Left ventricle myocardium inferior (tissue), 1 donor: ENCODE measurements around the gene ASPN. TPM values are rescaled to one million over a fixed set of nuclear protein-coding genes. Genes with fewer than 3 reads are reported as not detected.
A peak's percentile ranks its signal among the peaks of the same experiment; 100 is the strongest.

Source experiments
- DNase-seq: peaks from one replicate; pipeline ENCODE4 v3.0.0-alpha.2; 2020
- H3K27ac ChIP-seq: fragments of 200-600 bp; replicated peaks from 2 replicates; pipeline ENCODE4 v1.8.0; 2021
- H3K27me3 ChIP-seq: fragments of 200-600 bp; 2 replicates; pipeline ENCODE4 v1.8.0; 2021; ENCODE audit warnings: low read depth
- H3K36me3 ChIP-seq: fragments of 200-600 bp; 2 replicates; pipeline ENCODE4 v1.8.0; 2021
- H3K4me1 ChIP-seq: fragments of 200-600 bp; 2 replicates; pipeline ENCODE4 v1.8.0; 2021
- H3K4me3 ChIP-seq: fragments of 200-600 bp; 2 replicates; pipeline ENCODE4 v1.8.0; 2021; ENCODE audit warnings: mild to moderate bottlenecking, moderate library complexity
- H3K9me3 ChIP-seq: fragments of 200-600 bp; replicated peaks from 2 replicates; pipeline ENCODE4 v1.8.0; 2021
- intact Hi-C: fragments of 100-400 bp; cut with micrococcal nuclease; formaldehyde crosslinking; loops from one replicate; pipeline ENCODE4 v1.11.0; 2022
- total RNA-seq: library from RNA; stranded (reverse); fragmentation: NEBNext Ultra II Directional; extraction: Animal tissue kit (Norgen Biotek cat#: 25700); gene quantifications from one replicate; pipeline ENCODE4 v1.2.1, GENCODE V29; 2021
- TF ChIP-seq, protein P1 (sequence below): fragments of 200-600 bp; IDR thresholded peaks from 2 replicates; pipeline ENCODE4 v1.8.0; 2021; ENCODE audit warnings: antibody characterized with exemption, mild to moderate bottlenecking, borderline replicate concordance
- donor health status: DM: no; HTN: yes; CAD: no; lungs with severe emphysema.

Gene ASPN
- total RNA-seq, 1 donor from 2014 or later: 17.5 TPM

DNA sequence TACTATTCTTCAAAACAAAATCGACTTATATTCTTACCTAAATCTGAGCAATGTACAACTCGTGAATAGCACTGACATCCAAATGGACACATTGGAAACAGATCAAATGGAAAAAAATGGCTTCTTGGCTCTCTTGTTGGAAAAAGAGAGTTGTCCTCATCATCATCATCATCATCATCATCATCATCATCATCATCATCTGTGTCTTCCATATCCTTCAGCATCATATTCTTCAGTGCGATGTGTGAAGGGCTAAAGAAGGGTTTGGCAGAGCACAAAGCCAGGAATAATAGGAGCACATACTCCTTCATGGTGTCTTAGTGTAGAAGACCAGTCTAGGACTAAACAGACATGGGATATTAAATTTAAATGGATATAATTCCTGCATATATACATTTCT lies 7.7 kb downstream of the ASPN start:
- DNase-seq: no peak
- no peaks in the 10 kb centered on the region for H3K27me3 ChIP-seq
- no peak overlapping the region for H3K4me3 ChIP-seq
- TF ChIP-seq, protein P1, sequence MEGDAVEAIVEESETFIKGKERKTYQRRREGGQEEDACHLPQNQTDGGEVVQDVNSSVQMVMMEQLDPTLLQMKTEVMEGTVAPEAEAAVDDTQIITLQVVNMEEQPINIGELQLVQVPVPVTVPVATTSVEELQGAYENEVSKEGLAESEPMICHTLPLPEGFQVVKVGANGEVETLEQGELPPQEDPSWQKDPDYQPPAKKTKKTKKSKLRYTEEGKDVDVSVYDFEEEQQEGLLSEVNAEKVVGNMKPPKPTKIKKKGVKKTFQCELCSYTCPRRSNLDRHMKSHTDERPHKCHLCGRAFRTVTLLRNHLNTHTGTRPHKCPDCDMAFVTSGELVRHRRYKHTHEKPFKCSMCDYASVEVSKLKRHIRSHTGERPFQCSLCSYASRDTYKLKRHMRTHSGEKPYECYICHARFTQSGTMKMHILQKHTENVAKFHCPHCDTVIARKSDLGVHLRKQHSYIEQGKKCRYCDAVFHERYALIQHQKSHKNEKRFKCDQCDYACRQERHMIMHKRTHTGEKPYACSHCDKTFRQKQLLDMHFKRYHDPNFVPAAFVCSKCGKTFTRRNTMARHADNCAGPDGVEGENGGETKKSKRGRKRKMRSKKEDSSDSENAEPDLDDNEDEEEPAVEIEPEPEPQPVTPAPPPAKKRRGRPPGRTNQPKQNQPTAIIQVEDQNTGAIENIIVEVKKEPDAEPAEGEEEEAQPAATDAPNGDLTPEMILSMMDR: no peak
- intact Hi-C loops: no loop called here
- peaks cover 4% of the 10 kb centered on the region for H3K36me3 ChIP-seq
- peaks cover 9% of the 10 kb centered on the region for H3K4me1 ChIP-seq
- no peak overlapping the region for H3K27ac ChIP-seq
- no peaks in the 10 kb centered on the region for H3K9me3 ChIP-seq

DNA sequence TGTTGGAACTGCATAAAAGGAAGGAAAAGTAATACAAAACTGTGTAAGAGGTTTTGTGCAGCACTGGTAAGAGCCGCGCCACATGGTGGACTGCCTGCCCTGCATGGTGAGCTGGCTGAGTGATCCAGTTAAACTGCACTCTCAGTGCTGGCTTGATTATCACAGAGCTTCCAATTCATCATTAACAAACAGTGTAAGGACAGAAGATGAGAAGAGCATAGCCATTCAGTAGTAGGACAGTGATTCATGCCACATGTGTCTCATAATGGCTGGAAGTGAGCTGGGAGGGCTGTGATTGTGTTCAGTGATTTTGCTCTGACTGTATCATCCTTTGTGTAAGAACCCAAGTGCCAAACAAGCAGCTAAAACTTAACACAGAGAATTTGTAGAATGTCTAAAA lies 14.1 kb downstream of the ASPN start:
- TF ChIP-seq, protein P1: no peak
- intact Hi-C loops: no loop called here
- Histone ChIP-seq H3K9me3 (no peaks in the 10 kb centered on the region), H3K27me3 (no peaks in the 10 kb centered on the region), H3K36me3 (peaks cover 9% of the 10 kb centered on the region), H3K4me1 (peaks cover 20% of the 10 kb centered on the region), H3K4me3 (no peak overlapping the region), H3K27ac (no peak overlapping the region)
- DNase-seq: no peak

DNA sequence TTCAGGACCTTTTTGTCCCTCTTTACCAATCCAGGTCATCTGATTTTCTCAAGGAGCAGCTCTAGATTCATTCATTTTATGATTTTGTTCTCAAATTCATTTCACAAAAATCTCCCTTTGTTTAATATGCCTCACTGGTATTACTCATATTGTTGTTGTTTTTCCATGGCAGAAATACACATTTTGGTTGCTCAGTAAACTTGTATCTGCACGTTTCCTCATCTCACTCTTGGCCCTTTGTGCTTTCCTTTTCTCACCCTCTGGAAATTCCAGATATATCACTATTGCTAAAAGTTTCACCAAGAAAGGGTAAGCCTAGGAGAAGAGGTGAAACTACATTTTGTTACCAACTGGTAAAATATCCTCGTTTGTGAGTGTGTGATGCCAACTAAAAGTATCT lies 14.8 kb downstream of the ASPN start:
- intact Hi-C loops: no loop called here
- Histone ChIP-seq H3K4me3 (no peak overlapping the region), H3K27ac (no peak overlapping the region)

DNA sequence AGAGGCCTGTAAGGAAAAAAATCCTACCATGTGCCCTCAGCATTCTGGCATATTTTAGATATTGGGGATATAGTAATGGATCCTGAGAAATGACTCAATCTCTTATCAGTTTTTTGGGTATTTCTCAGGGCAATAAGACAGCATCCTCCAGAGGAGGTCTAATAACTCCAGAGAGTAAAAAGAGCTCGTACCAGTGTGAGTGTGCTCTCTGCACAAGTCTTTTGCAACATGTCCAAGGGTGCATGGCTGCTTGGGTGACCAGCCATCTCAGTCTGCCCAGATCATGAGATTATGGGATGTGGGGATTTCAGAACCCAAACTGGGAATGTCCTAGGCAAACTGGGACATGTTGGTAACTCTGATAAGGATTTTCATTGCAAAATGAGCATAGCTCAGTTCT lies 15.3 kb downstream of the ASPN start:
- Histone ChIP-seq H3K4me3 (no peak overlapping the region), H3K4me1 (peaks cover 22% of the 10 kb centered on the region), H3K27me3 (no peaks in the 10 kb centered on the region), H3K9me3 (no peaks in the 10 kb centered on the region), H3K36me3 (peaks cover 9% of the 10 kb centered on the region), H3K27ac (no peak overlapping the region)
- no peak for DNase-seq
- intact Hi-C loops: no loop called here
- TF ChIP-seq, protein P1: no peak

More for the DNA sequence above, 14.8 kb downstream of the ASPN start:
- H3K4me1 ChIP-seq: peaks cover 22% of the 10 kb centered on the region
- no peaks in the 10 kb centered on the region for H3K27me3 ChIP-seq
- no peak for DNase-seq
- peaks cover 9% of the 10 kb centered on the region for H3K36me3 ChIP-seq
- TF ChIP-seq, protein P1: no peak
- no peaks in the 10 kb centered on the region for H3K9me3 ChIP-seq

DNA sequence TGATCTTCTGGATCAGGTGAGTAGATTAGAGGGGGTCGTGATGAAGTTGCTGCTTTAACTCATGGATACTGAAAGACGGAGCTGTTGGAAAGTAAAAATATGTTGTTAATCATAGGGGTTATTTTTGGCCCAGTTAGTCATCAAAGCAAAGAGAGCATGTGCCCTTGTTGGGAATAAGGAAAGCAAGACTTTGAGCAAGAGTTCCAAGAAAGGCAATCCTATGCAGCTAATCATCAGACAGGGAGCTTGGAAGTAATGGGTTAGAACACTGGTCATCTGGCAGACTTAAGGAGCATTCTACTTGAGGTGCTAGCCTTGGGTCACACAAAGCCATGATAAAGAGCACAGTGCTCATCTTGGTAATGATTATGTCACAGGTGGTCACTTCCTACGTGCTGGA lies 18.3 kb downstream of the ASPN start:
- intact Hi-C loops: no loop called here
- TF ChIP-seq, protein P1: no peak
- Histone ChIP-seq H3K4me3 (no peak overlapping the region), H3K27ac (peak overlapping the region; percentile 45), H3K9me3 (no peaks in the 10 kb centered on the region), H3K36me3 (peaks cover 4% of the 10 kb centered on the region), H3K27me3 (no peaks in the 10 kb centered on the region), H3K4me1 (peaks cover 22% of the 10 kb centered on the region)
- DNase-seq: no peak

DNA sequence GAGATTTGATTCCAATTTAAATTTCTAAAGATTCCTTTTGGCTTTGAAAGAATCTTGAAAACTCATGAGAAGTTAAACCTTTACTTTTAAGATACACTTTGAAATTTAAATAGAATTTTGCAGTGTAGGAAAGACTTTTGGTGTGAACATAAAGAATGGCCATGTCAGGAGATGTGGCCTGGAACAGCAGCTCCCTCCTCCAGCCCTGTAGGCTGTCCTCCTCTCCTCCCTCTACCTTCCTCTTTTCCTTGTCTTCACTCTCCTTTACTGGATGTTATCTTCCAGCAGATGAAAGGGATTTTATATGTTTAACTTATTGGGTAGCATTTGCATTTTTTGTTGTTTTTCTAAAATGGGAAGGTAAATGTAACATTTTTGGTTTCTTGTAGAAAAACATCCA lies 18.9 kb downstream of the ASPN start:
- intact Hi-C loops: no loop called here
- peaks cover 22% of the 10 kb centered on the region for H3K4me1 ChIP-seq
- no peaks in the 10 kb centered on the region for H3K27me3 ChIP-seq
- H3K9me3 ChIP-seq: no peaks in the 10 kb centered on the region
- TF ChIP-seq, protein P1: no peak
- no peak overlapping the region for H3K27ac ChIP-seq
- H3K36me3 ChIP-seq: peaks cover 4% of the 10 kb centered on the region
- no peak overlapping the region for H3K4me3 ChIP-seq
- DNase-seq: no peak
